HepG2 (cell line): Measurements from ENCODE around the gene TPSB2.

Experiments used
- CTCF ChIP-seq: sonication (generic); formaldehyde crosslinking; IDR thresholded peaks from 2 replicates; pipeline ENCODE4 v1.5.0; 2020; ENCODE audit warnings: mild to moderate bottlenecking, missing genetic modification reagents, moderate library complexity
- MAFG ChIP-seq: sonication (generic); formaldehyde crosslinking; IDR thresholded peaks from 2 replicates; pipeline ENCODE4 v1.5.1; 2020; ENCODE audit warnings: mild to moderate bottlenecking, missing genetic modification reagents
- MAFK ChIP-seq, 2 experiments: IDR thresholded peaks in 1 of 2; conservative IDR thresholded peaks in 1 of 2; 2 replicates each; pipeline ENCODE4 v1.6.1; 2011; ENCODE audit warnings: improper control_type of control experiment in 2 of 2, low read length in 2 of 2
- MAX ChIP-seq: IDR thresholded peaks from 2 replicates; pipeline ENCODE4 v1.6.1; 2012; ENCODE audit warnings: inconsistent platforms
- RAD21 ChIP-seq: fragments of 450-650 bp; formaldehyde crosslinking; IDR thresholded peaks from 2 replicates; pipeline ENCODE4 v1.5.0; 2020; ENCODE audit warnings: mild to moderate bottlenecking
- REST ChIP-seq, 2 experiments: IDR thresholded peaks; 2 replicates each; pipeline ENCODE4 v1.6.1; 2011 to 2012; ENCODE audit warnings: low read length in 2 of 2, borderline replicate concordance in 1 of 2, low read depth in 1 of 2, mild to moderate bottlenecking in 1 of 2, moderate library complexity in 1 of 2
- TAF1 ChIP-seq: sonication (generic); formaldehyde crosslinking; IDR thresholded peaks from 2 replicates; pipeline ENCODE4 v1.4.0; 2020; ENCODE audit warnings: missing genetic modification reagents
- TRAFD1 ChIP-seq: sonication (generic); formaldehyde crosslinking; IDR thresholded peaks from 2 replicates; pipeline ENCODE4 v1.5.1; 2020; ENCODE audit warnings: missing genetic modification reagents, mild to moderate bottlenecking, borderline replicate concordance
- ZFP90 ChIP-seq: sonication (generic); formaldehyde crosslinking; IDR thresholded peaks from 2 replicates; pipeline ENCODE4 v1.8.0; 2022; ENCODE audit warnings: missing genetic modification reagents, mild to moderate bottlenecking, inconsistent platforms, borderline replicate concordance
- ZKSCAN1 ChIP-seq: fragments of 150-350 bp; IDR thresholded peaks from 2 replicates; pipeline ENCODE4 v1.6.1; 2014; ENCODE audit warnings: low read length
- ZNF562 ChIP-seq: sonication (generic); formaldehyde crosslinking; IDR thresholded peaks from 2 replicates; pipeline ENCODE4 v1.8.0; 2022; ENCODE audit warnings: missing genetic modification reagents, borderline replicate concordance

GRCh38 chr16:1258906-1259759, 29.1 kb upstream of the TPSB2 start:
- TF ChIP-seq ZFP90: no peak
- TF ChIP-seq ZNF562: no peak
- TF ChIP-seq RAD21 (CRISPR knock-in tag): no peak
- no peak for TF ChIP-seq TRAFD1 (CRISPR knock-in tag)
- TF ChIP-seq ZKSCAN1: no peak
- no peak for TF ChIP-seq TAF1
- no peak for TF ChIP-seq REST (IDR thresholded peaks at IDR 0.05; ENCODE audit: borderline replicate concordance in 1 of 2, low read depth in 1 of 2, low read length in 2 of 2)
- TF ChIP-seq MAFG (CRISPR knock-in tag): no peak
- no peak for TF ChIP-seq CTCF (CRISPR knock-in tag)
- no peak for TF ChIP-seq MAFK (conservative IDR thresholded peaks at IDR 0.05 in 1 of 2, IDR thresholded peaks at IDR 0.05 in 1 of 2; ENCODE audit: low read length in 2 of 2)
- TF ChIP-seq MAX: no peak
